K562 (cell line): ENCODE measurements around the gene TUBA4B. TPM values are rescaled to one million over a fixed set of nuclear protein-coding genes. Genes with fewer than 3 reads are reported as not detected.

ENCODE experiments used
- HINFP ChIP-seq: fragments of 450-650 bp; conservative IDR thresholded peaks from 2 replicates; pipeline ENCODE4 v1.6.1; 2016; ENCODE audit warnings: missing genetic modification characterization, low read depth, mild to moderate bottlenecking, control low read depth, missing compliant biosample characterization
- MGA ChIP-seq: fragments of 450-650 bp; IDR thresholded peaks from 2 replicates; pipeline ENCODE4 v1.6.1; 2016; ENCODE audit warnings: mild to moderate bottlenecking, moderate library complexity
- ZBTB40 ChIP-seq, 2 experiments: fragments of 450-650 bp in 1 of 2; sonication (generic) in 1 of 2; formaldehyde crosslinking in 1 of 2; IDR thresholded peaks; 2 replicates each; pipeline versions ENCODE4 v1.7.1 to v1.9.0; 2016 to 2022; ENCODE audit warnings: inconsistent platforms in 1 of 2, mild to moderate bottlenecking in 1 of 2, missing genetic modification reagents in 1 of 2
- polyA plus RNA-seq, 8 experiments: library from polyadenylated mRNA; depleted of rRNA in 4 of 8; stranded (reverse) in 5 of 8; unstranded in 3 of 8; fragments of >200 nt; fragmentation: Nextera tagmentation in 2 of 8; fragmentation: Illumina TruSeq in 1 of 8; extraction: Ambion mirVana in 2 of 8; extraction: Trizol in 1 of 8; gene quantifications; 2 replicates each; pipeline versions ENCODE4 v1.2.1 to v1.2.3, GENCODE V29; 2011 to 2014; ENCODE audit warnings: inconsistent platforms in 1 of 8, missing spikeins in 1 of 8
- total RNA-seq, 7 experiments: library from RNA; depleted of rRNA in 6 of 7; stranded (reverse); fragments of >200 nt in 6 of 7; fragmentation: Illumina TruSeq in 2 of 7; extraction: Trizol in 2 of 7; gene quantifications; 2 replicates each; pipeline versions ENCODE4 v1.2.1 to v1.2.3, GENCODE V29; 2011 to 2021; ENCODE audit warnings: low replicate concordance in 1 of 7

TUBA4B gene
- total and polyA plus RNA-seq, 9 of the 15 experiments (the other 6 are each of a cell fraction or from before 2014, with no cell fraction given) = 0.04 TPM; not detected in 8

- peak; percentile 28; the same call in 1 of the 2 replicates for TF ChIP-seq MGA
- TF ChIP-seq HINFP (tag) = 0 out of 2 replicates have a peak, but pooled peaks have one; percentile 1
- peak; percentile 50; the same call in 1 of the 2 replicates for TF ChIP-seq ZBTB40 (IDR thresholded peaks at IDR 0.05)
- TF ChIP-seq ZBTB40 (CRISPR knock-in tag; IDR thresholded peaks at IDR 0.05) = no peak
Observed at GRCh38 chr2:219279916-219280516, 27.0 kb downstream of the TUBA4B start (continued).
